Measurements from ENCODE around the gene LZTS2.

- no peak for TF ChIP-seq POLR2A (IDR thresholded peaks at IDR 0.05)
- TF ChIP-seq EP300 (IDR thresholded peaks at IDR 0.05) = no peak
Observed at GRCh38 chr10:101041252-101041761, 41.7 kb downstream of the LZTS2 start.
